Gastrocnemius medialis (tissue), 4 donors: Measurements from ENCODE around the gene GPS1. TPM values are rescaled to one million over a fixed set of nuclear protein-coding genes. Genes with fewer than 3 reads are reported as not detected.
A peak's percentile ranks its signal among the peaks of the same experiment; 100 is the strongest.

Experiments used
- ATAC-seq, 2 donors: fragments of 150-250 bp; one replicate each; pipeline ENCODE4 v1.9.1; 2016
- DNase-seq, 2 donors: peaks; one replicate each; pipeline ENCODE4 v3.0.0-alpha.2; 2019
- H3K27ac ChIP-seq, 4 donors: fragments of 200-600 bp; sonication (generic); 1 replicate in 1 of 4; 2 replicates in 3 of 4; pipeline ENCODE4 v1.5.1; 2016 to 2018; ENCODE audit warnings: mild to moderate bottlenecking in 2 of 4, moderate library complexity in 1 of 4
- H3K27me3 ChIP-seq, 3 donors: fragments of 200-600 bp; sonication (generic) in 2 of 3; 1 replicate in 1 of 3; 2 replicates in 2 of 3; pipeline versions ENCODE4 v1.5.1 to v1.6.0; 2016 to 2019; ENCODE audit warnings: mild to moderate bottlenecking in 1 of 3, moderate library complexity in 1 of 3
- H3K36me3 ChIP-seq, 2 donors: fragments of 200-600 bp; sonication (generic) in 1 of 2; one replicate each; pipeline ENCODE4 v1.5.1; 2017 to 2018
- H3K4me1 ChIP-seq, 2 donors: fragments of 200-600 bp; sonication (generic) in 1 of 2; one replicate each; pipeline ENCODE4 v1.5.1; 2016 to 2017; ENCODE audit warnings: mild to moderate bottlenecking in 2 of 2
- H3K4me3 ChIP-seq, 4 donors: fragments of 200-600 bp; sonication (generic) in 3 of 4; 1 replicate in 1 of 4; 2 replicates in 3 of 4; pipeline ENCODE4 v1.5.1; 2016 to 2019; ENCODE audit warnings: mild to moderate bottlenecking in 2 of 4
- H3K9me3 ChIP-seq, 3 donors: fragments of 200-600 bp; sonication (generic) in 2 of 3; 1 replicate in 1 of 3; 2 replicates in 2 of 3; pipeline ENCODE4 v1.5.1; 2016 to 2019
- POLR2A ChIP-seq, 2 donors: fragments of 450-650 bp; IDR thresholded peaks; one replicate each; pipeline ENCODE4 v1.6.1; 2017; ENCODE audit warnings: antibody characterized with exemption in 2 of 2, mild to moderate bottlenecking in 2 of 2, moderate library complexity in 2 of 2
- in situ Hi-C, 4 donors: fragments of 200-750 bp; cut with MboI; loops; one replicate each; pipeline versions ENCODE4 v1.15.0 to v1.8.0; 2017; ENCODE audit warnings: low sequenced_read_pairs in 4 of 4
- intact Hi-C: fragments of 100-400 bp; cut with DNase I; formaldehyde crosslinking; loops from one replicate; pipeline ENCODE4 v1.15.1; 2023; ENCODE audit warnings: low total_unique reads
- total RNA-seq, 4 donors: library from RNA; depleted of rRNA; stranded (reverse); fragments of >200 nt; gene quantifications; one replicate each; pipeline versions ENCODE4 v1.1.0 to v1.2.3, GENCODE V29; 2016
- TF ChIP-seq, protein P1 (sequence below), 5 experiments: fragments of 450-650 bp in 3 of 5; fragments of 200-600 bp in 2 of 5; sonication (generic) in 2 of 5; IDR thresholded peaks in 4 of 5; conservative IDR thresholded peaks in 1 of 5; 1 replicate in 4 of 5; 2 replicates in 1 of 5; pipeline ENCODE4 v1.5.1; 2016 to 2019; ENCODE audit warnings: antibody characterized with exemption in 5 of 5, mild to moderate bottlenecking in 3 of 5, moderate library complexity in 3 of 5

GPS1 gene
- total RNA-seq, 4 donors from 2014 or later, result 119 to 174 (median 137) TPM

DNA sequence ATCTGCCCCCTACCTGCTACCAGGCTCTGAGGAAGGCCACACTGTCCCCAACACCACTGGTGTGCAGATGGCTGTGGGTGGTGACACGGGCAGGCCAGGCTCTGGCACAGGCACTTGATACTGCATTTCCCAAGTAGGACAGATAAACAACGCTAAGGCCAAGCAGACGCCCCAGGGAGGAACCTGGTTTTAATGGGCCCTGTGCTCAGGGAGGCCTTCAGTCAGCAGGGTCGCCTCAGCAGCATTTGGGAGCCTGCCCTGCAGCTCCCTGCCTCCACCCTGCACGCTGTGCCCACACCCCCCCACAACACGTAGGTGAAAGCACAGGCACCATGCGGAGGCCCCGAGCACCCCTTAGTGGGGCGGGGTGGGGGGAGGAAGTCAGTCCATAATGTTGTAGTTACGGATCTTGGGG lies 49.6 kb downstream of the GPS1 start:
- no peak overlapping the region for H3K4me3 ChIP-seq
- DNase-seq (peak; percentile 71 to 85), ATAC-seq (peak; percentile 23 to 24)
- peak overlapping the region; percentile 81 to 96 (median 90) for H3K27ac ChIP-seq
- no peaks in the 10 kb centered on the region for H3K36me3 ChIP-seq
- peaks cover 32 to 39% of the 10 kb centered on the region in 2 donors for H3K4me1 ChIP-seq
- H3K27me3 ChIP-seq, result no peaks in the 10 kb centered on the region
- H3K9me3 ChIP-seq, result no peaks in the 10 kb centered on the region
- peak in 1 of 2 donors; percentile 20 for TF ChIP-seq POLR2A (IDR thresholded peaks at IDR 0.05)
- TF ChIP-seq, protein P1, sequence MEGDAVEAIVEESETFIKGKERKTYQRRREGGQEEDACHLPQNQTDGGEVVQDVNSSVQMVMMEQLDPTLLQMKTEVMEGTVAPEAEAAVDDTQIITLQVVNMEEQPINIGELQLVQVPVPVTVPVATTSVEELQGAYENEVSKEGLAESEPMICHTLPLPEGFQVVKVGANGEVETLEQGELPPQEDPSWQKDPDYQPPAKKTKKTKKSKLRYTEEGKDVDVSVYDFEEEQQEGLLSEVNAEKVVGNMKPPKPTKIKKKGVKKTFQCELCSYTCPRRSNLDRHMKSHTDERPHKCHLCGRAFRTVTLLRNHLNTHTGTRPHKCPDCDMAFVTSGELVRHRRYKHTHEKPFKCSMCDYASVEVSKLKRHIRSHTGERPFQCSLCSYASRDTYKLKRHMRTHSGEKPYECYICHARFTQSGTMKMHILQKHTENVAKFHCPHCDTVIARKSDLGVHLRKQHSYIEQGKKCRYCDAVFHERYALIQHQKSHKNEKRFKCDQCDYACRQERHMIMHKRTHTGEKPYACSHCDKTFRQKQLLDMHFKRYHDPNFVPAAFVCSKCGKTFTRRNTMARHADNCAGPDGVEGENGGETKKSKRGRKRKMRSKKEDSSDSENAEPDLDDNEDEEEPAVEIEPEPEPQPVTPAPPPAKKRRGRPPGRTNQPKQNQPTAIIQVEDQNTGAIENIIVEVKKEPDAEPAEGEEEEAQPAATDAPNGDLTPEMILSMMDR (IDR thresholded peaks at IDR 0.05 in 4 of 5, conservative IDR thresholded peaks at IDR 0.05 in 1 of 5), result no peak
- intact Hi-C loops, result no loop called here
- in situ Hi-C loops, result no loop called here

- TF ChIP-seq, protein P1 (IDR thresholded peaks at IDR 0.05 in 4 of 5, conservative IDR thresholded peaks at IDR 0.05 in 1 of 5), result no peak
- no peak for TF ChIP-seq POLR2A (IDR thresholded peaks at IDR 0.05)
- intact Hi-C loops, result no loop called here
- peak overlapping the region; percentile 81 to 96 (median 90) for H3K27ac ChIP-seq
- H3K27me3 ChIP-seq, result no peaks in the 10 kb centered on the region
- DNase-seq (peak in 1 of 2 donors; percentile 75), ATAC-seq (no peak)
- H3K36me3 ChIP-seq, result no peaks in the 10 kb centered on the region
- no peaks in the 10 kb centered on the region for H3K9me3 ChIP-seq
- H3K4me3 ChIP-seq, result no peak overlapping the region
- peaks cover 31 to 41% of the 10 kb centered on the region in 2 donors for H3K4me1 ChIP-seq
- in situ Hi-C loops, result no loop called here
These were observed 50.3 kb downstream of the GPS1 start for GRCh38 chr17:82101767-82102679.

DNA sequence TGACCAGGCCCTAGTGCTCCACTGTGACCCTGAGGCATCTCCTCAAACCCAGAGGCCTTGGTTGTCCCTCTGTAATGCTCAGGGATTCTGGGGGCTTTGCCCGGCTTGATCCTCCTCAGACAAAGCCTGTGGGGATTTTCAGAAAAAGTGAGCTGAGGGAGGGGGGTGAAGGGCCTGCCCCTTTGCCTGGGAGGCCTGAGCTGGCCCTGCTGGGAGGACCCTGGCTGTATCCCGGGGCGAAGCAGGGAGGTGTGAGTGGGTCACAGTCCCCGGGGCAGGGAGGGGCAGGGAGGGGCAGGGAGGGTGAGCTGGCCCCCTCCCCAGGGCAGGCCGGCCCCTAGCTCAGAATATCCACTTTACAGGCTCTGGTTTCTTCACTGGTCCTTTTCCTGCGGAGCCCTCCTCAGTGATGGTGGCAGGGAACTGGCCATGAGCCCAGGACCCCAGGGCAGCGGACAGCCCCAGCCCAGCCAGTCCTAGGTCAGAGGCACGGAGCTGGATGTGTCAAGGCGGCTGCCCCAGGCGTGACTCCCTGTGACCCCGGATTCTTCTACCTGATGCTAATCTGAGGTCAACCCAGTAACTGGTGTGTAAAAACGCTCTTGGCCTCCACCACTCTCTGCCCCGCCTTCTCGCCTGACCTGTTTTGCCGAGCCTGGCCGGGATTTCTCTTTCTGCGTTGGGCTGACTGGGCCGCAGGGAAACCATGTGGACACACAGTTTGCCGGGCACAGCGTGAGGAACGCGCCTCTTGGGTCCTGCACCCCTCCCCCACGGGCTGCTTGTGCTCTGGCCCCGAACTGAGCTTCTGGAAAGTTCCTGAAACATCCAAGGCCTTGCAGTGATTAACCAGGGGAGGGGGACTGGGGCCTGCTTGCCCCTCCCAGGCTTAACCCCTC lies 52.1 kb downstream of the GPS1 start:
- intact Hi-C loops, result no loop called here

GRCh38 chr17:82104797-82105416 lies 53.2 kb downstream of the GPS1 start:
- H3K4me3 ChIP-seq, result no peak overlapping the region
- ATAC-seq (no peak), DNase-seq (no peak)
- H3K4me1 ChIP-seq, result peaks cover 27 to 37% of the 10 kb centered on the region in 2 donors
- in situ Hi-C loops (no loop called here), intact Hi-C loops (no loop called here)
- no peaks in the 10 kb centered on the region for H3K36me3 ChIP-seq
- no peaks in the 10 kb centered on the region for H3K27me3 ChIP-seq
- TF ChIP-seq POLR2A (IDR thresholded peaks at IDR 0.05), result no peak
- TF ChIP-seq, protein P1 (IDR thresholded peaks at IDR 0.05 in 4 of 5, conservative IDR thresholded peaks at IDR 0.05 in 1 of 5), result no peak
- no peaks in the 10 kb centered on the region for H3K9me3 ChIP-seq
- H3K27ac ChIP-seq, result peak overlapping the region; percentile 61 to 96 (median 88)

More for the DNA sequence above, 52.1 kb downstream of the GPS1 start:
- Histone ChIP-seq H3K4me1 (peaks cover 31 to 47% of the 10 kb centered on the region in 2 donors), H3K27ac (peak overlapping the region; percentile 61 to 96 (median 88)), H3K4me3 (no peak overlapping the region), H3K36me3 (no peaks in the 10 kb centered on the region), H3K9me3 (no peaks in the 10 kb centered on the region), H3K27me3 (no peaks in the 10 kb centered on the region)
- peak in 1 of 2 donors; percentile 78 for DNase-seq
- peak in 1 of 2 donors; percentile 3 for ATAC-seq
- in situ Hi-C loops, result no loop called here
- TF ChIP-seq, protein P1 (IDR thresholded peaks at IDR 0.05 in 4 of 5, conservative IDR thresholded peaks at IDR 0.05 in 1 of 5), result no peak
- no peak for TF ChIP-seq POLR2A (IDR thresholded peaks at IDR 0.05)
